CD4-positive, alpha-beta T cell (primary cell): Measurements from ENCODE around the gene RUVBL2. TPM values are rescaled to one million over a fixed set of nuclear protein-coding genes. Genes with fewer than 3 reads are reported as not detected.
"Not testable (repeated sequence)": the region's sequence is repeated elsewhere in the genome, so short reads cannot be mapped to it uniquely, and the experiment has no call there.

ENCODE experiments used
- ATAC-seq: fragments of 200-7000 bp; cut with Tn5 transposase; one replicate; pipeline ENCODE4 v1.10.0; 2022; ENCODE audit warnings: mild to moderate bottlenecking; ENCODE audit not compliant: poor library complexity
- CTCF ChIA-PET: fragments of 350-600 bp; sonication (Branson Sonifier 250); formaldehyde crosslinking; loops from one replicate; lab custom pipeline; 2021; ENCODE audit warnings: antibody characterized with exemption, inconsistent platforms; lab: Charles Lee
- POLR2A ChIA-PET: fragments of 350-600 bp; sonication (Branson Sonifier 250); formaldehyde crosslinking; loops from one replicate; lab custom pipeline; 2021; ENCODE audit warnings: antibody characterized with exemption, inconsistent platforms; lab: Charles Lee
- DNase-seq, 14 experiments: peaks; one replicate each; pipeline ENCODE4 v3.0.0-alpha.2; 2013 to 2020; ENCODE audit warnings: mixed read lengths in 2 of 14
- H3K27ac ChIP-seq, 2 donors: one replicate each; pipeline versions ENCODE4 v1.5.1 to v1.7.0; 2013; ENCODE audit warnings: low read length in 2 of 2, low read depth in 1 of 2, mild to moderate bottlenecking in 1 of 2
- H3K27me3 ChIP-seq, 2 experiments: 1 replicate in 1 of 2; 2 replicates in 1 of 2; pipeline versions ENCODE4 v1.6.1 to v1.7.0; 2013; ENCODE audit warnings: low read length in 2 of 2, control low read depth in 1 of 2, mild to moderate bottlenecking in 1 of 2, moderate library complexity in 1 of 2; ENCODE audit not compliant: insufficient read depth in 2 of 2, control insufficient read depth in 1 of 2
- H3K36me3 ChIP-seq: one replicate; pipeline ENCODE4 v1.6.1; 2013; ENCODE audit warnings: low read length, control low read depth; ENCODE audit not compliant: insufficient read depth
- H3K4me1 ChIP-seq: one replicate; pipeline ENCODE4 v1.6.1; 2013; ENCODE audit warnings: low read length, control low read depth; ENCODE audit not compliant: insufficient read depth
- H3K4me3 ChIP-seq: one replicate; pipeline ENCODE4 v1.5.1; 2013; ENCODE audit warnings: mild to moderate bottlenecking, low read length, moderate library complexity
- H3K9me3 ChIP-seq, 2 experiments: 1 replicate in 1 of 2; 2 replicates in 1 of 2; pipeline versions ENCODE4 v1.6.1 to v1.7.0; 2013; ENCODE audit warnings: low read length in 2 of 2, mild to moderate bottlenecking in 2 of 2, control low read depth in 1 of 2, moderate library complexity in 1 of 2; ENCODE audit not compliant: control insufficient read depth in 1 of 2, insufficient read depth in 1 of 2
- H3K27ac Mint-ChIP-seq: one replicate; pipeline ENCODE4 v1.8.0; 2020; ENCODE audit warnings: mixed read lengths
- H3K27me3 Mint-ChIP-seq: one replicate; pipeline ENCODE4 v1.8.0; 2021; ENCODE audit warnings: mixed read lengths
- H3K36me3 Mint-ChIP-seq: one replicate; pipeline ENCODE4 v1.8.0; 2021; ENCODE audit warnings: low read depth, mixed read lengths
- H3K4me1 Mint-ChIP-seq: one replicate; pipeline ENCODE4 v1.8.0; 2021; ENCODE audit warnings: low read depth, mixed read lengths
- H3K4me3 Mint-ChIP-seq: one replicate; pipeline ENCODE4 v1.8.0; 2020; ENCODE audit warnings: mild to moderate bottlenecking, mixed read lengths
- H3K9me3 Mint-ChIP-seq: one replicate; pipeline ENCODE4 v1.8.0; 2020; ENCODE audit warnings: mixed read lengths
- intact Hi-C, 2 experiments: fragments of 100-400 bp; cut with DNase I in 1 of 2; cut with micrococcal nuclease in 1 of 2; formaldehyde crosslinking; loops; one replicate each; pipeline versions ENCODE4 v1.15.1 to v1.9.0; 2023 to 2025; cut with DNase I, micrococcal nuclease
- total RNA-seq, 174 experiments: library from RNA in 2 of 174; stranded (reverse) in 2 of 174; gene quantifications; one replicate each; pipeline ENCODE4 v1.2.3 and lab custom pipeline; 2021 to 2026
- TF ChIP-seq, protein P1 (sequence below): fragments of 200-600 bp; IDR thresholded peaks from one replicate; pipeline ENCODE4 v1.8.0; 2022; ENCODE audit warnings: antibody characterized with exemption, mild to moderate bottlenecking

The RUVBL2 gene
- total RNA-seq, 2 experiments from 2014 or later, result 10.7 to 12.3 TPM

GRCh38 chr19:49018388-49019241, 24.9 kb downstream of the RUVBL2 start:
- not testable (repeated sequence) for H3K9me3 Mint-ChIP-seq, H3K36me3 ChIP-seq, H3K36me3 Mint-ChIP-seq, H3K27me3 ChIP-seq, H3K27me3 Mint-ChIP-seq, H3K9me3 ChIP-seq, H3K27ac ChIP-seq
- H3K4me3 ChIP-seq, result peak overlapping the region; percentile 63
- Mint-ChIP-seq H3K4me1 (peaks cover 25% of the 10 kb centered on the region), H3K27ac (peak overlapping the region; percentile 38), H3K4me3 (peak overlapping the region; percentile 90)
- peaks cover 40% of the 10 kb centered on the region for H3K4me1 ChIP-seq
- CTCF ChIA-PET, result interaction anchor here (1.2 to 1.5 kb wide), 5 partner anchors 19 to 176 kb away, joined by 3 to 14 read pairs (median 3); partner anchors contain the start of genes GYS1 and RUVBL2
- intact Hi-C loops, result loop anchor here in 1 of 2 experiments (2.0 to 5.0 kb wide), 2 partner anchors 26 to 39 kb away; partner anchors contain the start of genes CGB7, GYS1 and RUVBL2
- ATAC-seq, result peak; percentile 21
- POLR2A ChIA-PET, result interaction anchor here (0.8 to 3.2 kb wide), 6 partner anchors 18 to 96 kb away, joined by 3 to 15 read pairs (median 4); partner anchors contain the start of genes FTL, GYS1, LIN7B and RUVBL2
- peak in 4 of 14 experiments; percentile 45 to 59 (median 50) for DNase-seq

GRCh38 chr19:49019242-49019932, 25.7 kb downstream of the RUVBL2 start:
- peaks cover 25% of the 10 kb centered on the region for H3K4me1 Mint-ChIP-seq
- peak overlapping the region; percentile 90 for H3K4me3 Mint-ChIP-seq
- no peaks in the 10 kb centered on the region for H3K9me3 Mint-ChIP-seq
- H3K4me1 ChIP-seq, result peaks cover 40% of the 10 kb centered on the region
- no peak overlapping the region for H3K27ac ChIP-seq
- peaks cover 0 to 4% of the 10 kb centered on the region in 2 experiments for H3K27me3 ChIP-seq
- no peaks in the 10 kb centered on the region for H3K9me3 ChIP-seq
- peak overlapping the region; percentile 38 for H3K27ac Mint-ChIP-seq
- TF ChIP-seq, protein P1, sequence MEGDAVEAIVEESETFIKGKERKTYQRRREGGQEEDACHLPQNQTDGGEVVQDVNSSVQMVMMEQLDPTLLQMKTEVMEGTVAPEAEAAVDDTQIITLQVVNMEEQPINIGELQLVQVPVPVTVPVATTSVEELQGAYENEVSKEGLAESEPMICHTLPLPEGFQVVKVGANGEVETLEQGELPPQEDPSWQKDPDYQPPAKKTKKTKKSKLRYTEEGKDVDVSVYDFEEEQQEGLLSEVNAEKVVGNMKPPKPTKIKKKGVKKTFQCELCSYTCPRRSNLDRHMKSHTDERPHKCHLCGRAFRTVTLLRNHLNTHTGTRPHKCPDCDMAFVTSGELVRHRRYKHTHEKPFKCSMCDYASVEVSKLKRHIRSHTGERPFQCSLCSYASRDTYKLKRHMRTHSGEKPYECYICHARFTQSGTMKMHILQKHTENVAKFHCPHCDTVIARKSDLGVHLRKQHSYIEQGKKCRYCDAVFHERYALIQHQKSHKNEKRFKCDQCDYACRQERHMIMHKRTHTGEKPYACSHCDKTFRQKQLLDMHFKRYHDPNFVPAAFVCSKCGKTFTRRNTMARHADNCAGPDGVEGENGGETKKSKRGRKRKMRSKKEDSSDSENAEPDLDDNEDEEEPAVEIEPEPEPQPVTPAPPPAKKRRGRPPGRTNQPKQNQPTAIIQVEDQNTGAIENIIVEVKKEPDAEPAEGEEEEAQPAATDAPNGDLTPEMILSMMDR, result no peak
- no peaks in the 10 kb centered on the region for H3K36me3 ChIP-seq
- ATAC-seq (peak; percentile 45), DNase-seq (peak; percentile 33 to 80 (median 60))
- H3K36me3 Mint-ChIP-seq, result peaks cover 5% of the 10 kb centered on the region
- peaks cover 5% of the 10 kb centered on the region for H3K27me3 Mint-ChIP-seq
- H3K4me3 ChIP-seq, result peak overlapping the region; percentile 63
- intact Hi-C loops, result loop anchor here in 1 of 2 experiments (2.0 to 5.0 kb wide), 2 partner anchors 27 to 38 kb away; partner anchors contain the start of genes CGB7, GYS1 and RUVBL2
- CTCF ChIA-PET, result interaction anchor here (0.6 to 1.2 kb wide), 4 partner anchors 20 to 177 kb away, joined by 3 to 4 read pairs (median 4); no protein-coding TSS in a partner anchor
- POLR2A ChIA-PET, result interaction anchor here (0.6 to 3.2 kb wide), 4 partner anchors 24 to 52 kb away, joined by 3 to 15 read pairs (median 3); partner anchors contain the start of genes GYS1 and RUVBL2

DNA sequence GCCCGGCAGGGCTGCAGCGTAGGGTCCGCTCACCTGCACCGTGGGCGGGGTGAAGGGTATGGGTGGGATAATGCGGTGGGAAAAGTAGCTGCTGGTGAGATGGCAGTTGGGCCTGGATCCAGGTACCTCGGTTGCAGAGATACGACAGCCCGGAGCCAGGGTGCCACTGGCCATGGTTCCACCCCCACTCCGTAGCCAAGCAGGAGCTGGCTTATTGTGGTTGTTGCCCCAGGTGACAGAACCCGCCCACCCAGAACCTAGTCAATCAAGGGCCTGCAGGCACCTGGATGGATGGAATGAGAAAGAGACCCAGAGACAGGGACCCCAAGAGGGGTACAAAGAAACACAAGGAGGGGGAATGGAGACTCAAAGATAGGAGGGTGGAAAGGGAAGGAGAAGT, 26.7 kb downstream of the RUVBL2 start:
- H3K27ac ChIP-seq, result no peak overlapping the region
- no peak overlapping the region for H3K4me3 ChIP-seq
- H3K27me3 Mint-ChIP-seq, result peaks cover 5% of the 10 kb centered on the region
- H3K4me1 ChIP-seq, result peaks cover 40% of the 10 kb centered on the region
- TF ChIP-seq, protein P1, result no peak
- POLR2A ChIA-PET, result interaction anchor here (3.2 kb wide), 1 partner anchor 27 kb away, joined by 15 read pairs; the partner anchor contains the start of genes GYS1 and RUVBL2
- H3K36me3 Mint-ChIP-seq, result peaks cover 5% of the 10 kb centered on the region
- no peak for DNase-seq
- no peaks in the 10 kb centered on the region for H3K9me3 Mint-ChIP-seq
- ATAC-seq, result no peak
- H3K27ac Mint-ChIP-seq, result no peak overlapping the region
- peak overlapping the region; percentile 90 for H3K4me3 Mint-ChIP-seq
- H3K27me3 ChIP-seq, result peaks cover 0 to 4% of the 10 kb centered on the region in 2 experiments
- CTCF ChIA-PET, result interaction anchor here (1.1 kb wide), 1 partner anchor 21 kb away, joined by 4 read pairs; no protein-coding TSS in a partner anchor
- H3K4me1 Mint-ChIP-seq, result peaks cover 25% of the 10 kb centered on the region
- intact Hi-C loops, result no loop called here
- no peaks in the 10 kb centered on the region for H3K9me3 ChIP-seq
- H3K36me3 ChIP-seq, result no peaks in the 10 kb centered on the region
